Vagina (tissue), 2 donors: ENCODE measurements around the gene GALNT9.

ENCODE experiments used
- POLR2AphosphoS5 ChIP-seq, 2 donors: sonication (generic); formaldehyde crosslinking; IDR thresholded peaks; one replicate each; pipeline ENCODE4 v1.9.0; 2017; ENCODE audit warnings: antibody characterized with exemption in 2 of 2, mild to moderate bottlenecking in 2 of 2, low read depth in 1 of 2; ENCODE audit not compliant: insufficient read depth in 1 of 2
- TF ChIP-seq, protein P1 (sequence below), 3 experiments: fragments of 450-650 bp in 2 of 3; fragments of 200-600 bp in 1 of 3; sonication (generic) in 1 of 3; IDR thresholded peaks; one replicate each; pipeline ENCODE4 v1.5.1; 2017 to 2019; ENCODE audit warnings: antibody characterized with exemption in 3 of 3, mild to moderate bottlenecking in 2 of 3, moderate library complexity in 2 of 3

DNA sequence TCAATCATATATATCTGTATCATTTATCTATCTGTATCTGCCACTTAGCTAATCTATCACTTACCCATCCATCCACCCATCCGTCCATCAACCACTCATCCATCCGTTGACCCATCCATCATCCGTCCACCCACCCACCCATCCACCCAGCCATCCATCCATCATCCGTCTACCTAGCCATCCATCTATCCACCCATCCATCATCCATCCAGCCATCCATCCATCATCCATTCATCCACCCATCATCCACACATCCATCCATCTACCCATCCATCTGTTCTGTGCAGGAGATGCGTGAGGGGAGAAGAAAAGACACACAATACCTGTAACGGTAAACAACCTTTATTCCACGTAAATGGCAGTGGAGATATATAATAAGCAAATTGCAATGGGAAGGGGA is 165.0 kb downstream of the GALNT9 start:
- no peak for TF ChIP-seq POLR2AphosphoS5 (IDR thresholded peaks at IDR 0.05; ENCODE audit: insufficient read depth in 1 of 2, low read depth in 1 of 2)
- TF ChIP-seq, protein P1, sequence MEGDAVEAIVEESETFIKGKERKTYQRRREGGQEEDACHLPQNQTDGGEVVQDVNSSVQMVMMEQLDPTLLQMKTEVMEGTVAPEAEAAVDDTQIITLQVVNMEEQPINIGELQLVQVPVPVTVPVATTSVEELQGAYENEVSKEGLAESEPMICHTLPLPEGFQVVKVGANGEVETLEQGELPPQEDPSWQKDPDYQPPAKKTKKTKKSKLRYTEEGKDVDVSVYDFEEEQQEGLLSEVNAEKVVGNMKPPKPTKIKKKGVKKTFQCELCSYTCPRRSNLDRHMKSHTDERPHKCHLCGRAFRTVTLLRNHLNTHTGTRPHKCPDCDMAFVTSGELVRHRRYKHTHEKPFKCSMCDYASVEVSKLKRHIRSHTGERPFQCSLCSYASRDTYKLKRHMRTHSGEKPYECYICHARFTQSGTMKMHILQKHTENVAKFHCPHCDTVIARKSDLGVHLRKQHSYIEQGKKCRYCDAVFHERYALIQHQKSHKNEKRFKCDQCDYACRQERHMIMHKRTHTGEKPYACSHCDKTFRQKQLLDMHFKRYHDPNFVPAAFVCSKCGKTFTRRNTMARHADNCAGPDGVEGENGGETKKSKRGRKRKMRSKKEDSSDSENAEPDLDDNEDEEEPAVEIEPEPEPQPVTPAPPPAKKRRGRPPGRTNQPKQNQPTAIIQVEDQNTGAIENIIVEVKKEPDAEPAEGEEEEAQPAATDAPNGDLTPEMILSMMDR (IDR thresholded peaks at IDR 0.05): no peak
